Liver (tissue), 3 donors: ENCODE measurements around the gene RTN3.

Source experiments
- CTCF ChIP-seq: fragments of 150-350 bp; IDR thresholded peaks from 2 replicates; pipeline ENCODE4 v1.5.1; 2017; ENCODE audit warnings: improper control_type of control experiment, low read depth, low read length; ENCODE audit not compliant: missing input control
- FOXA1 ChIP-seq: IDR thresholded peaks from 2 replicates; pipeline ENCODE4 v1.6.1; 2016; ENCODE audit warnings: antibody characterized with exemption
- GABPA ChIP-seq, 2 donors: IDR thresholded peaks in 1 of 2; conservative IDR thresholded peaks in 1 of 2; 2 replicates each; pipeline ENCODE4 v1.6.1; 2016; ENCODE audit warnings: antibody characterized with exemption in 2 of 2, mild to moderate bottlenecking in 1 of 2, moderate library complexity in 1 of 2
- JUND ChIP-seq, 2 donors: IDR thresholded peaks; 2 replicates each; pipeline ENCODE4 v1.6.1; 2016; ENCODE audit warnings: antibody characterized with exemption in 2 of 2
- MAX ChIP-seq: IDR thresholded peaks from 2 replicates; pipeline ENCODE4 v1.6.1; 2016; ENCODE audit warnings: antibody characterized with exemption
- RAD21 ChIP-seq, 2 donors: IDR thresholded peaks; 2 replicates each; pipeline ENCODE4 v1.6.1; 2016; ENCODE audit warnings: antibody characterized with exemption in 2 of 2, mild to moderate bottlenecking in 2 of 2
- REST ChIP-seq: IDR thresholded peaks from 2 replicates; pipeline ENCODE4 v1.6.1; 2016; ENCODE audit warnings: antibody characterized with exemption, mild to moderate bottlenecking
- RXRA ChIP-seq, 2 donors: IDR thresholded peaks; 2 replicates each; pipeline ENCODE4 v1.6.1; 2017 to 2018; ENCODE audit warnings: antibody characterized with exemption in 2 of 2, mild to moderate bottlenecking in 1 of 2
- SP1 ChIP-seq: IDR thresholded peaks from 2 replicates; pipeline ENCODE4 v1.6.1; 2018; ENCODE audit warnings: antibody characterized with exemption, mild to moderate bottlenecking
- TAF1 ChIP-seq: conservative IDR thresholded peaks from 2 replicates; pipeline ENCODE4 v1.6.1; 2016; ENCODE audit warnings: antibody characterized with exemption, mild to moderate bottlenecking
- YY1 ChIP-seq: IDR thresholded peaks from 2 replicates; pipeline ENCODE4 v1.6.1; 2016; ENCODE audit warnings: antibody characterized with exemption, mild to moderate bottlenecking
- donor health status: healthy.
- donor health status: healthy.

GRCh38 chr11:63737718-63738117 lies 56.4 kb downstream of the RTN3 start:
- no peak for TF ChIP-seq RXRA (IDR thresholded peaks at IDR 0.05)
- no peak for TF ChIP-seq SP1
- no peak for TF ChIP-seq CTCF
- TF ChIP-seq REST: no peak
- TF ChIP-seq TAF1: no peak
- no peak for TF ChIP-seq MAX
- no peak for TF ChIP-seq FOXA1
- TF ChIP-seq JUND (IDR thresholded peaks at IDR 0.05): no peak
- no peak for TF ChIP-seq RAD21 (IDR thresholded peaks at IDR 0.05)
- TF ChIP-seq GABPA (IDR thresholded peaks at IDR 0.05 in 1 of 2, conservative IDR thresholded peaks at IDR 0.05 in 1 of 2): no peak
- TF ChIP-seq YY1: no peak
